SK-N-SH (cell line): Measurements from ENCODE around the gene XPO1.

Experiments
- CTCF ChIP-seq: fragments of 200-600 bp; sonication (generic); IDR thresholded peaks from 2 replicates; pipeline ENCODE4 v1.6.1; 2017; ENCODE audit warnings: antibody characterized with exemption, mild to moderate bottlenecking, moderate library complexity
- TCF12 ChIP-seq: IDR thresholded peaks from 2 replicates; pipeline ENCODE4 v1.4.0; 2012
- TEAD4 ChIP-seq: IDR thresholded peaks from 2 replicates; pipeline ENCODE4 v1.4.0; 2012; ENCODE audit warnings: mild to moderate bottlenecking, borderline replicate concordance; ENCODE audit not compliant: insufficient read depth
- YY1 ChIP-seq: IDR thresholded peaks from 2 replicates; pipeline ENCODE4 v1.4.0; 2012; ENCODE audit warnings: low read depth, mild to moderate bottlenecking

- TF ChIP-seq CTCF, result no peak
- no peak for TF ChIP-seq YY1
- no peak for TF ChIP-seq TEAD4
- TF ChIP-seq TCF12, result no peak
Measured at GRCh38 chr2:61529944-61530735, 8.0 kb downstream of the XPO1 start.
